SKM-1 treated with dmso at 0.1 percent for 144 hours (cell line): ENCODE results near the gene MZB1.

ENCODE experiments used
- DNase-seq: peaks from one replicate; lab custom pipeline; 2025; ENCODE audit not compliant: unreplicated experiment; lab: John Stamatoyannopoulos, UW

MZB1 gene

GRCh38 chr5:139340051-139340450, 49.7 kb downstream of the MZB1 start:
- no peak for DNase-seq
